Gastroesophageal sphincter (tissue), 3 donors: ENCODE measurements around the gene NR6A1.
"Not testable (repeated sequence)": the region's sequence is repeated elsewhere in the genome, so short reads cannot be mapped to it uniquely, and the experiment has no call there.

Source experiments
- EP300 ChIP-seq: sonication (generic); formaldehyde crosslinking; IDR thresholded peaks from one replicate; pipeline ENCODE4 v1.6.1; 2017; ENCODE audit warnings: antibody characterized with exemption, mild to moderate bottlenecking
- POLR2A ChIP-seq, 2 donors: fragments of 450-650 bp; IDR thresholded peaks; one replicate each; pipeline ENCODE4 v1.6.1; 2017; ENCODE audit warnings: antibody characterized with exemption in 2 of 2, mild to moderate bottlenecking in 2 of 2, moderate library complexity in 1 of 2
- POLR2AphosphoS5 ChIP-seq: sonication (generic); formaldehyde crosslinking; IDR thresholded peaks from one replicate; pipeline ENCODE4 v1.6.1; 2017; ENCODE audit warnings: antibody characterized with exemption
- TF ChIP-seq, protein P1 (sequence below), 4 experiments: fragments of 200-600 bp in 2 of 4; fragments of 450-650 bp in 2 of 4; sonication (generic) in 1 of 4; IDR thresholded peaks; one replicate each; pipeline ENCODE4 v1.5.1; 2017 to 2019; ENCODE audit warnings: antibody characterized with exemption in 4 of 4, mild to moderate bottlenecking in 2 of 4, moderate library complexity in 2 of 4

DNA sequence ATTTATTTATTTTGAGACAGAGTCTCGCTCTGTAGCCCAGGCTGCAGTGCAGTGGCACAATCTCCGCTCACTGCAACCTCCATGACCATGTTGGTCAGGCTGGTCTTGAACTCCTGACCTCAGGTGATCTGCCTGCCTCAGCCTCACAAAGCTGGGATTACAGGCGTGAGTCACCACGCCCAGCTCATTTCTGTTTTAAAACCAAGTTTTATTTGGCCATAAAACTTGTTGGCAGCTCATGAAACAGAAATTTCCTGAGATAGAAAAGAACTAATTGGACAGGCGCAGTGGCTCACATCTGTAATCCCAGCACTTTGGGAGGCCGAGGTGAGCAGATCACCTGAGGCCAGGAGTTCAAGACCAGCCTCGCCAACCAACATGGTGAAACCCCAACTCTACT, 155.3 kb downstream of the NR6A1 start:
- not testable (repeated sequence) for TF ChIP-seq EP300; POLR2A (IDR thresholded peaks at IDR 0.05); POLR2AphosphoS5
- TF ChIP-seq, protein P1, sequence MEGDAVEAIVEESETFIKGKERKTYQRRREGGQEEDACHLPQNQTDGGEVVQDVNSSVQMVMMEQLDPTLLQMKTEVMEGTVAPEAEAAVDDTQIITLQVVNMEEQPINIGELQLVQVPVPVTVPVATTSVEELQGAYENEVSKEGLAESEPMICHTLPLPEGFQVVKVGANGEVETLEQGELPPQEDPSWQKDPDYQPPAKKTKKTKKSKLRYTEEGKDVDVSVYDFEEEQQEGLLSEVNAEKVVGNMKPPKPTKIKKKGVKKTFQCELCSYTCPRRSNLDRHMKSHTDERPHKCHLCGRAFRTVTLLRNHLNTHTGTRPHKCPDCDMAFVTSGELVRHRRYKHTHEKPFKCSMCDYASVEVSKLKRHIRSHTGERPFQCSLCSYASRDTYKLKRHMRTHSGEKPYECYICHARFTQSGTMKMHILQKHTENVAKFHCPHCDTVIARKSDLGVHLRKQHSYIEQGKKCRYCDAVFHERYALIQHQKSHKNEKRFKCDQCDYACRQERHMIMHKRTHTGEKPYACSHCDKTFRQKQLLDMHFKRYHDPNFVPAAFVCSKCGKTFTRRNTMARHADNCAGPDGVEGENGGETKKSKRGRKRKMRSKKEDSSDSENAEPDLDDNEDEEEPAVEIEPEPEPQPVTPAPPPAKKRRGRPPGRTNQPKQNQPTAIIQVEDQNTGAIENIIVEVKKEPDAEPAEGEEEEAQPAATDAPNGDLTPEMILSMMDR (IDR thresholded peaks at IDR 0.05) = not testable (repeated sequence)
